Fibroblast of mammary gland (primary cell): ENCODE data around the gene LDB2.

Source experiments
- DNase-seq: peaks from one replicate; pipeline ENCODE4 v3.0.0-alpha.2; 2010; ENCODE audit warnings: low read depth
- H3K4me3 ChIP-seq: 2 replicates; pipeline ENCODE4 v1.5.1; 2011; ENCODE audit warnings: low read depth, mild to moderate bottlenecking, low read length, moderate library complexity; ENCODE audit not compliant: control insufficient read depth
- TF ChIP-seq, protein P1 (sequence below): conservative IDR thresholded peaks from 2 replicates; pipeline ENCODE4 v1.5.1; 2011; ENCODE audit warnings: low read depth, low read length, inconsistent platforms; ENCODE audit not compliant: control insufficient read depth, insufficient read depth

LDB2 gene

GRCh38 chr4:16900325-16900724 lies 1.9 kb upstream of the LDB2 start:
- no peak for DNase-seq
- TF ChIP-seq, protein P1, sequence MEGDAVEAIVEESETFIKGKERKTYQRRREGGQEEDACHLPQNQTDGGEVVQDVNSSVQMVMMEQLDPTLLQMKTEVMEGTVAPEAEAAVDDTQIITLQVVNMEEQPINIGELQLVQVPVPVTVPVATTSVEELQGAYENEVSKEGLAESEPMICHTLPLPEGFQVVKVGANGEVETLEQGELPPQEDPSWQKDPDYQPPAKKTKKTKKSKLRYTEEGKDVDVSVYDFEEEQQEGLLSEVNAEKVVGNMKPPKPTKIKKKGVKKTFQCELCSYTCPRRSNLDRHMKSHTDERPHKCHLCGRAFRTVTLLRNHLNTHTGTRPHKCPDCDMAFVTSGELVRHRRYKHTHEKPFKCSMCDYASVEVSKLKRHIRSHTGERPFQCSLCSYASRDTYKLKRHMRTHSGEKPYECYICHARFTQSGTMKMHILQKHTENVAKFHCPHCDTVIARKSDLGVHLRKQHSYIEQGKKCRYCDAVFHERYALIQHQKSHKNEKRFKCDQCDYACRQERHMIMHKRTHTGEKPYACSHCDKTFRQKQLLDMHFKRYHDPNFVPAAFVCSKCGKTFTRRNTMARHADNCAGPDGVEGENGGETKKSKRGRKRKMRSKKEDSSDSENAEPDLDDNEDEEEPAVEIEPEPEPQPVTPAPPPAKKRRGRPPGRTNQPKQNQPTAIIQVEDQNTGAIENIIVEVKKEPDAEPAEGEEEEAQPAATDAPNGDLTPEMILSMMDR = no peak

DNA sequence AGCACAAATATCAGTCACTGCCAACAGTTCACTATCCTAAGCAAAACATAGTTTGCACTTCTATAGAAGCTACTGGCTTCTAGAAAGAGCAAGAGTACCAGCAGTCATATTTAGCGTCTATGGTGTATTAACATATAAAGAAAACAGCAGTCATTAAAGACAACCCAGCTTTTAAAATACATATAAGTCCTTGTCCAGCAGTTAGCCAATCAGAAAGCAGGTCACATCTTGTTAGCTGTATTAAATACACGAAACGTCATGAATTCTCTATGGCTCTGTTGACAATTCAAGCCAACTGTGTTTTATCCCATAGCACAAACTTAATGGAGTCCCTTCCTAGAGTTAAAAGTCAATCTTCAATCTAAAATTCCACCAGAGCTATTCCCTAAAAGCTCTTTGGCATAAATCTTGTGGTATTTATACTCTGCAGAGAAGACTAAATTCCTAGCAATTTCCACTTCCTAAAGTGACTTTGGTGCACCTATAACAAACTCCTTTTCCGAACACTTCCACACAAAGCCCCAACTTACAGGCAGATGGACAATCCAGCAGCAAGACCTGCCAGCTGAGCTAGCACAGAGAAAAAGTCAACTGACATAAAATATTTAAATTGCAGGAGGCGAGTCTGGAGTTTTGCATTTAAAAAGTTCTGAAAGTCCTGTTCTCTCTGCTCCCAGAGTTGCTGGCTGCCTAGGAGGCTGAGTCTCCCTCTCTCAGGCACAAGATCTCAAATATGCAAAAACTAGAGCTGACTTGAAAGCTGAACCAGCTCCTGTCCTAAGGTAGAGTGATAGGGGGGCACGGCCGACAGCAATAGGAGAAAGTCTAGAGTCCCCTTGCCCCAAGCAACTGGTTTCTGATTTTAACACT lies 1.3 kb downstream of the LDB2 start:
- peak overlapping the region; percentile 59 for H3K4me3 ChIP-seq
- TF ChIP-seq, protein P1 = no peak
- DNase-seq = peak; percentile 84

More at GRCh38 chr4:16900325-16900724, 1.9 kb upstream of the LDB2 start:
- no peak overlapping the region for H3K4me3 ChIP-seq

- TF ChIP-seq, protein P1 = no peak
- DNase-seq = peak; percentile 54
- no peak overlapping the region for H3K4me3 ChIP-seq
These were observed 4.0 kb downstream of the LDB2 start for GRCh38 chr4:16894406-16894805.

GRCh38 chr4:16893141-16893651 lies 5.2 kb downstream of the LDB2 start:
- peak; percentile 34 for DNase-seq
- peak overlapping the region; percentile 21 for H3K4me3 ChIP-seq
- TF ChIP-seq, protein P1 = no peak

GRCh38 chr4:16890651-16891050 lies 7.8 kb downstream of the LDB2 start:
- no peak for DNase-seq
- TF ChIP-seq, protein P1 = no peak
- no peak overlapping the region for H3K4me3 ChIP-seq

DNA sequence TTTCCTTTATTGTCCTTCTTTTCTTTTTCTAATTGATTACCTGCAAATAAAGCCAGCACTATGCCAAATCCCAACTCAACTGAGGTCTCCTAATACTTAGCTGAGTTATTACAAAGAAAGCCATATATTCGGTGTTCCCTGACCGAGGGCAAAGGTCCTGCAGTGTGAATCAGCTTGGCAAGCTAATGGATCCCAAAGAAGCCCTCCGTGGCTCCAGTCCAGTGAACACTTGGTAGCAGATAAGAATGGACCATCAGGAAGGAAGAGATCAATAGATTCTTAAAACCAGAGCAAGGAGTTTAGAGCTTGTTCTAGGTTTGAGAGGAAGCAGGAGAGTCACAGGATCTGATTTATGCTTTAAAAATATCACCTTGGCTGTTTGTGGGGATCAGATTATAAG lies 8.5 kb downstream of the LDB2 start:
- TF ChIP-seq, protein P1 = no peak
- no peak overlapping the region for H3K4me3 ChIP-seq
- DNase-seq = no peak
